ENCODE results near the gene ASCC1.

DNA sequence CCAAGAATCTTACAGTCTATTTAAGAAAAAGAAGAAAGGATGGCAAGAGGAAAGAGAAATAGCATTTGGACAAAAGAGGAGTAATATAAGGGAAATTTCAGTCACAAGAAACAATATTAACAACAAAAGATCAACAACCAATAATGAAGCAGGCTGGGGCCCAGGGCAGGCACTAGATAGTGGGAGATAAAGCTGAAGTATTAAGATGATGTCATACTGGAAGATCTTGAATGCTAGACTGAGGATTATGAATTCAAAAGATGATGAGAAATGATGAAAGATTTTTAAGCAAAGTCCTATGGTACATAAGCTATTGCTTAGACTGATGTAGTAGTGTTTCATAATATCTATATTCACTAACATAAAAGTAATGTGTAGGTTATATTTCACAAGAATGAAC is 75.9 kb downstream of the ASCC1 start:
- TF ChIP-seq, protein P1, sequence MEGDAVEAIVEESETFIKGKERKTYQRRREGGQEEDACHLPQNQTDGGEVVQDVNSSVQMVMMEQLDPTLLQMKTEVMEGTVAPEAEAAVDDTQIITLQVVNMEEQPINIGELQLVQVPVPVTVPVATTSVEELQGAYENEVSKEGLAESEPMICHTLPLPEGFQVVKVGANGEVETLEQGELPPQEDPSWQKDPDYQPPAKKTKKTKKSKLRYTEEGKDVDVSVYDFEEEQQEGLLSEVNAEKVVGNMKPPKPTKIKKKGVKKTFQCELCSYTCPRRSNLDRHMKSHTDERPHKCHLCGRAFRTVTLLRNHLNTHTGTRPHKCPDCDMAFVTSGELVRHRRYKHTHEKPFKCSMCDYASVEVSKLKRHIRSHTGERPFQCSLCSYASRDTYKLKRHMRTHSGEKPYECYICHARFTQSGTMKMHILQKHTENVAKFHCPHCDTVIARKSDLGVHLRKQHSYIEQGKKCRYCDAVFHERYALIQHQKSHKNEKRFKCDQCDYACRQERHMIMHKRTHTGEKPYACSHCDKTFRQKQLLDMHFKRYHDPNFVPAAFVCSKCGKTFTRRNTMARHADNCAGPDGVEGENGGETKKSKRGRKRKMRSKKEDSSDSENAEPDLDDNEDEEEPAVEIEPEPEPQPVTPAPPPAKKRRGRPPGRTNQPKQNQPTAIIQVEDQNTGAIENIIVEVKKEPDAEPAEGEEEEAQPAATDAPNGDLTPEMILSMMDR (IDR thresholded peaks at IDR 0.05): no peak
- TF ChIP-seq POLR2A (IDR thresholded peaks at IDR 0.05) (no peak), EP300 (IDR thresholded peaks at IDR 0.05) (no peak)
